ENCODE data around the gene ZNF416.

ZNF416 gene

DNA sequence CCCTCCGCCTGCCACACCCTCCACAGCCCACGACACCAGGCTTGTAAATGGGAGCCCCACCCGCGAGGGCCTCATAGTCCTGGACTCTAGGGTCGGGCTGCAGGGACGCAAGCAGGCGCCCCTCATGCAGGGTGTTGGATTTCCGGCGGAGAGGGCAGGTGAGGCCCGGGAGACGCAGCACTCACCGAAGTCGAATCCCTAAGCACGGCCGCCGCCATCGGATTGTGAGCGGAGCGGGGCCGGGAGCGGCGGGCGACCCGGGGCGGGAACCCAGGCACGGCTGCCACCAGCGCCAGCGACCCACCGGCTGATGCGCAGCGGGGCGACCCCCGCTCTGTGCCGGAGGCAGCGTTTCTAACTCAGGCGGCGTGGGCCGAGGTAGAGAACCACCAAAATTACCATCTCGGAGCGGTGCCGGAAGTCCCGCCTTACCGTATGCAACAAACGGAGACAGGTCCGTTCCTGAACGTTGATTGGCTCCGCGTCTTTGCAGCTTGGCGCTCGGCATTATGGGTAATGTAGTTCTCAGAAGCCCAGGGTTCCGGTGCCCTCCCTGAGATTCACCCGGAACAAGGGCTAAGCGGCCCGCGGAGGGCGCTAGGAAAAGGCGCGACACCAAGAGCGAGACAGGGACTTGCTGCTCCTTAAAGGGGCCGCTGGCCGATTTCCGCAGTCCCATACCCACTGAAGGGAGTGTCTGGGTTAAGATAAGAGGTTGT, at the start of gene ZNF416:
TSS of gene ZNF416 (minus strand) at position 425 of the 719 bp plus-strand sequence. CDS start at position 218, 207 bp downstream.
- peak; percentile 99 for DNase-seq (ENCODE audit: low spot score)
- in situ Hi-C loops (cut with MboI; ENCODE audit: low pct_unique_long_range_greater_than_20kb, low sequenced_read_pairs, unreplicated experiment): no loop called here
- TF ChIP-seq, protein P1, sequence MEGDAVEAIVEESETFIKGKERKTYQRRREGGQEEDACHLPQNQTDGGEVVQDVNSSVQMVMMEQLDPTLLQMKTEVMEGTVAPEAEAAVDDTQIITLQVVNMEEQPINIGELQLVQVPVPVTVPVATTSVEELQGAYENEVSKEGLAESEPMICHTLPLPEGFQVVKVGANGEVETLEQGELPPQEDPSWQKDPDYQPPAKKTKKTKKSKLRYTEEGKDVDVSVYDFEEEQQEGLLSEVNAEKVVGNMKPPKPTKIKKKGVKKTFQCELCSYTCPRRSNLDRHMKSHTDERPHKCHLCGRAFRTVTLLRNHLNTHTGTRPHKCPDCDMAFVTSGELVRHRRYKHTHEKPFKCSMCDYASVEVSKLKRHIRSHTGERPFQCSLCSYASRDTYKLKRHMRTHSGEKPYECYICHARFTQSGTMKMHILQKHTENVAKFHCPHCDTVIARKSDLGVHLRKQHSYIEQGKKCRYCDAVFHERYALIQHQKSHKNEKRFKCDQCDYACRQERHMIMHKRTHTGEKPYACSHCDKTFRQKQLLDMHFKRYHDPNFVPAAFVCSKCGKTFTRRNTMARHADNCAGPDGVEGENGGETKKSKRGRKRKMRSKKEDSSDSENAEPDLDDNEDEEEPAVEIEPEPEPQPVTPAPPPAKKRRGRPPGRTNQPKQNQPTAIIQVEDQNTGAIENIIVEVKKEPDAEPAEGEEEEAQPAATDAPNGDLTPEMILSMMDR (IDR thresholded peaks at IDR 0.05; ENCODE audit: extremely low read depth, insufficient read depth, missing control alignments): peak; percentile 46

DNA sequence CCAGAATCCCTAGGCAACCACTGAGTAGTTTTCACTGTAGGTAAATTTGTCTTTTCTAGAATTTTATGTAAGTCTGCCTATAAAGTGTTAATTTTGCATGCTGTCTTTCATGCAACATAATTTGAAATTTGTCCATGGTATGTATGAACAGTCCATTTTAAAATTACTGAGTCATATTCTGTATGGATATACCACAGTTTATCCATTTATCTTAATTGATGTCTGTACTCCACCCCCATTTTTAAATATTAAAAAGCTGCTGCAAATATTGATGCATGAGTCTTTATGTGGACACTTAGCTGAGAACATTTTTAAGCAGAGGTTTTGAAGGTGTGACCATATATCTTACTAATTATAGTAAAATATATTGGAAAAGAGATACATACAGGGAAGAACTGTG, 44.4 kb upstream of the ZNF416 start:
- TF ChIP-seq, protein P1 (IDR thresholded peaks at IDR 0.05; ENCODE audit: extremely low read depth, insufficient read depth, missing control alignments): no peak
- no peak for DNase-seq (ENCODE audit: low spot score)

DNA sequence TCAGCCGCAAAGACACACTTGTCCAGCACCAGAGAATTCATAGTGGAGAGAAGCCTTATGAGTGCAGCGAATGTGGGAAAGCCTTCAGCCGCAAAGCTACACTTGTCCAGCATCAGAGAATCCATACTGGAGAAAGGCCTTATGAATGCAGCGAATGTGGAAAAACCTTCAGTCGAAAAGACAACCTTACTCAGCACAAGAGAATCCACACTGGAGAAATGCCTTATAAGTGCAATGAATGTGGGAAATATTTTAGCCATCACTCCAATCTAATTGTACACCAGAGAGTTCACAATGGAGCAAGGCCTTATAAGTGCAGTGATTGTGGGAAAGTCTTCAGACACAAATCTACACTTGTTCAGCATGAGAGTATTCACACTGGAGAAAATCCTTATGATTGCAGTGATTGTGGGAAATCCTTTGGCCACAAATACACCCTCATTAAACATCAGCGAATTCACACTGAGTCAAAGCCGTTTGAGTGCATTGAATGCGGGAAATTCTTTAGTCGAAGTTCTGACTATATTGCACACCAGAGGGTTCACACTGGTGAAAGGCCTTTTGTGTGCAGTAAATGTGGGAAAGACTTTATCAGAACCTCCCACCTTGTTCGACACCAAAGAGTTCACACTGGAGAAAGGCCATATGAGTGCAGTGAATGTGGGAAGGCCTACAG, 42.1 kb upstream of the ZNF416 start:
- in situ Hi-C loops (cut with MboI; ENCODE audit: low pct_unique_long_range_greater_than_20kb, low sequenced_read_pairs, unreplicated experiment): no loop called here
- TF ChIP-seq, protein P1 (IDR thresholded peaks at IDR 0.05; ENCODE audit: extremely low read depth, insufficient read depth, missing control alignments): no peak
- no peak for DNase-seq (ENCODE audit: low spot score)

More for the DNA sequence above, 44.4 kb upstream of the ZNF416 start:
- in situ Hi-C loops (cut with MboI; ENCODE audit: low pct_unique_long_range_greater_than_20kb, low sequenced_read_pairs, unreplicated experiment): no loop called here

DNA sequence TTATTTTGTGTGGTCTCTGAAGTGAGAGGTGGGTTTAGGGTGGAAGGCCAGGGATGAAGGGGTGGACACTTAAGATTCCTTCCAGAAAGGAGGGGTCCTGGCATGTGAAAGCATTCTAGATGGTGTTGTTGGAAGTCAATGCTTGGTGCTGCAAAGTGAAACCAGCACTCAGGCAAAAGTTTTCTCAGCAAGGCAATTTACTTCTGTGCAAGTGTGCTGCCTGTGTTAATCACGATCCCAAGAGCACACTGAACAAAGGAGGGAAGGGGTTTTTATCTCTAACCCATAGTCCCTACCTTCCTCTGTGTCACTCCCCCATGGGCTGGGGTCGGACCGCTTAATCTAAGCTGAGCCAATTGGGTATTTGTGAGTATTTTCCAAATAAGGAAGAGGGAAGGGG, 36.6 kb upstream of the ZNF416 start:
- in situ Hi-C loops (cut with MboI; ENCODE audit: low pct_unique_long_range_greater_than_20kb, low sequenced_read_pairs, unreplicated experiment): no loop called here
- TF ChIP-seq, protein P1 (IDR thresholded peaks at IDR 0.05; ENCODE audit: extremely low read depth, insufficient read depth, missing control alignments): no peak
- no peak for DNase-seq (ENCODE audit: low spot score)

GRCh38 chr19:57613941-57614743, 35.4 kb upstream of the ZNF416 start, which contains the start of gene ZNF134:
Gene ZNF134, plus strand, starts transcription at chr19:57614242. Its CDS starts 5,227 bp downstream, at chr19:57619469.
- peak; percentile 95 for DNase-seq (ENCODE audit: low spot score)
- in situ Hi-C loops (cut with MboI; ENCODE audit: low pct_unique_long_range_greater_than_20kb, low sequenced_read_pairs, unreplicated experiment): no loop called here
- TF ChIP-seq, protein P1 (IDR thresholded peaks at IDR 0.05; ENCODE audit: extremely low read depth, insufficient read depth, missing control alignments): no peak

- DNase-seq (ENCODE audit: low spot score): no peak
- in situ Hi-C loops (cut with MboI; ENCODE audit: low pct_unique_long_range_greater_than_20kb, low sequenced_read_pairs, unreplicated experiment): no loop called here
- TF ChIP-seq, protein P1 (IDR thresholded peaks at IDR 0.05; ENCODE audit: extremely low read depth, insufficient read depth, missing control alignments): no peak
Measured at GRCh38 chr19:57611113-57611512, 32.4 kb upstream of the ZNF416 start.
